HG03060 (cell line): ENCODE data around the gene SLC2A9.

ENCODE experiments used
- ATAC-seq: cut with Tn5 transposase; IDR thresholded peaks from one replicate; pipeline ENCODE4 v1.9.1; 2021; ENCODE audit warnings: low read depth, moderate number of reproducible peaks; ENCODE audit not compliant: unreplicated experiment

The SLC2A9 gene

GRCh38 chr4:9899306-9900055 is 121.8 kb downstream of the SLC2A9 start:
- ATAC-seq, result no peak

GRCh38 chr4:9898596-9899305 is 122.5 kb downstream of the SLC2A9 start:
- no peak for ATAC-seq

GRCh38 chr4:9895333-9895705 is 126.0 kb downstream of the SLC2A9 start:
- ATAC-seq, result no peak

- no peak for ATAC-seq
Observed at GRCh38 chr4:9894644-9895332, 126.5 kb downstream of the SLC2A9 start.

- ATAC-seq, result no peak
Observed at GRCh38 chr4:9893329-9894108, 127.8 kb downstream of the SLC2A9 start.

GRCh38 chr4:9891740-9892139 is 129.6 kb downstream of the SLC2A9 start:
- no peak for ATAC-seq

GRCh38 chr4:9891056-9891455 is 130.2 kb downstream of the SLC2A9 start:
- no peak for ATAC-seq

- ATAC-seq, result no peak
Observed at GRCh38 chr4:9889306-9889705, 132.0 kb downstream of the SLC2A9 start.

GRCh38 chr4:9885958-9886357 is 135.3 kb downstream of the SLC2A9 start:
- no peak for ATAC-seq

- no peak for ATAC-seq
Observed at GRCh38 chr4:9880406-9881197, 140.7 kb downstream of the SLC2A9 start.

- ATAC-seq, result no peak
Observed at GRCh38 chr4:9877123-9877522, 144.2 kb downstream of the SLC2A9 start.

GRCh38 chr4:9875516-9875915 is 145.8 kb downstream of the SLC2A9 start:
- no peak for ATAC-seq

- ATAC-seq, result no peak
Observed at GRCh38 chr4:9874385-9874784, 146.9 kb downstream of the SLC2A9 start.

GRCh38 chr4:9870165-9870790 is 151.0 kb downstream of the SLC2A9 start:
- no peak for ATAC-seq

- no peak for ATAC-seq
Observed at GRCh38 chr4:9867751-9868425, 153.4 kb downstream of the SLC2A9 start.

- no peak for ATAC-seq
Observed at GRCh38 chr4:9866931-9867330, 154.4 kb downstream of the SLC2A9 start.

- no peak for ATAC-seq
Observed at GRCh38 chr4:9861561-9861960, 159.7 kb downstream of the SLC2A9 start.

GRCh38 chr4:9859810-9860209 is 161.5 kb downstream of the SLC2A9 start:
- no peak for ATAC-seq

- no peak for ATAC-seq
Observed at GRCh38 chr4:9849538-9849920, 171.8 kb downstream of the SLC2A9 start.
